HS-27A (cell line): ENCODE measurements around the gene HSH2D.
A peak's percentile ranks its signal among the peaks of the same experiment; 100 is the strongest.
"Not testable (repeated sequence)": the region's sequence is repeated elsewhere in the genome, so short reads cannot be mapped to it uniquely, and the experiment has no call there.

Experiments
- DNase-seq: peaks from one replicate; pipeline ENCODE4 v3.0.0-alpha.2; 2012; ENCODE audit warnings: low read depth, missing footprints

Gene HSH2D, protein sequence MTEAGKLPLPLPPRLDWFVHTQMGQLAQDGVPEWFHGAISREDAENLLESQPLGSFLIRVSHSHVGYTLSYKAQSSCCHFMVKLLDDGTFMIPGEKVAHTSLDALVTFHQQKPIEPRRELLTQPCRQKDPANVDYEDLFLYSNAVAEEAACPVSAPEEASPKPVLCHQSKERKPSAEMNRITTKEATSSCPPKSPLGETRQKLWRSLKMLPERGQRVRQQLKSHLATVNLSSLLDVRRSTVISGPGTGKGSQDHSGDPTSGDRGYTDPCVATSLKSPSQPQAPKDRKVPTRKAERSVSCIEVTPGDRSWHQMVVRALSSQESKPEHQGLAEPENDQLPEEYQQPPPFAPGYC

GRCh38 chr19:16143399-16144215, at the start of gene HSH2D:
HSH2D (plus strand) TSS chr19:16143685; CDS start chr19:16148751, 5,066 bp downstream.
- DNase-seq: no peak

DNA sequence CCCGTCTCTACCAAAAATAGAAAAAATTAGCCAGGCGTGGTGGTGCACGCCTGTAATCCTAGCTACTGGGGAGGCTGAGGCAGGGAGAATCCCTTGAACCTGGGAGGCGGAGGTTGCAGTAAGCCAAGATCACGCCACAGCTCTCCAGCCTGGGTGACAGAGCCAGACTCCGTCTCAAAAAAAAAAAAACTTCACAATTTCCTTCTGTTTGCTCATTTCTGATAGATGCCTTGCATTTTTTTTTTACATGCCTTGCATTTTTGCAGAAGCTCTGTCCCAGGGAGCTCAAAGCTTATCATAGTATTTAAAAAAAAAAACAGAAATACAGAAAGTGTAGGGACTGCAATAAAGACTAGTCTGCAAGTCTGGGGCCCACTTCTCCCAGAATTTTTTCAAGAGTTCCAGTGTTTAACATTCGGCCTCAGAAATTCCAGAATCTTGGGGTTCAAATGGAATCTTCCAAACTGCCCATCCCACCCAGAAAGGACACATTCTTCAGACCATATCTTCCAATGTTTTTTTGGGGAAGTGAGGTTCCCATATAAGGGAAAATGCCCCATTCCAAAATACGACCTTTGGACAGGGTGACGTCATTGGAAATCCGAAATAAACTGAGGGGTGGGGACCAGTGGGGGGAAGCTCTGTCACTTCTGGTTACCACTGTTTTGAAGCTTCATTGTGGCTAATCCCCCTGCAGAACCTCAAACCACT, 49.0 kb upstream of the HSH2D start:
- no peak for DNase-seq

DNA sequence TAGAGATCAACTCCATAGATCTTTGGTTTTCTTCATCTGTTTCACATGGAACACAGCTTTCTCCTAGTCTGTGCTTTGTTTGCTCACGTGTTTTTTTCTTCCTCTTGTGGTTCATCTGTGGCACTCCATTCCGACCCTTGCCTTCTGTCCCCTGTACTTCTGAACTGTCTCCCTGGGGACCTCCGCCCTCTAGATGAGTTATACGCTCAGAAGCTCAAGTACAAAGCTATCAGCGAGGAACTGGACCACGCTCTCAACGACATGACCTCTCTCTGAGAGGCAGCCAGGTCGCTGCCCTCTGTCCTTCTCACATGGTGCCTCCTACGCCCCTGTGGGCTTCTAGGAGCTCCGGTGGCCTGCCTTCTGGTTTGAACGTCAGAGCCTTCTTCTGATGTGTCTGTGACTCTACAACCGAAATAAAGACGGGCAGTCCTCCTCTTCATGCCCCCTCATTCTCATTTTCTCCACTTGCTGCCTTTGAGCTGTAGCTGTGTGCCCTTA, 48.4 kb upstream of the HSH2D start:
- DNase-seq: no peak

DNA sequence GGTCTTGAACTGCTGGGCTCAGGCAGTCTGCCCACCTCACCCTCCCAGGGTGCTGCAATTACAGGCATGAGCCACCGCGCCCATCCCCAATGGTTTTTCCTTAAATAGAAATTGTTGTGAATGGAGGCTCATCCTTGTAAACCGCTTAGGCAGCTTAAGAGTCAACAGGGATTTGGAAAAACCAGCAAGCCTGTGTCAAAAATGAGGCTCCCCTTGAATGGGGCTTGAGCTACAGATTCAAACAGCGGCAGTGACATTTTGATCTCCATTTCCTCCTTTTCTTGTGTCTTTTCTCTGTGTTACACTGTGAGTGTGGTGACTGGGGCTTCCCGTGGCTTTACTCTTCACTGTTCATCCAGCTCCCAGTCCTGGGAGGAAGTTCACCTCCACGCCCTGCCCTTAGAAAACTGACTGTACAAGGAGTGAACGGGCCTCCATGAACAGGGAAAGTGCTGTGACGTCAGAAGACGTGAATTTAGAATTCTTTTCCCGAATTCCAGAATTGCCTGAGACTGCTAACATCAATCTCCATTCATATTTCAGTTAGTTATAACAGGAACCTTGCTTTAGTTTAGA, 47.1 kb upstream of the HSH2D start:
- no peak for DNase-seq

DNA sequence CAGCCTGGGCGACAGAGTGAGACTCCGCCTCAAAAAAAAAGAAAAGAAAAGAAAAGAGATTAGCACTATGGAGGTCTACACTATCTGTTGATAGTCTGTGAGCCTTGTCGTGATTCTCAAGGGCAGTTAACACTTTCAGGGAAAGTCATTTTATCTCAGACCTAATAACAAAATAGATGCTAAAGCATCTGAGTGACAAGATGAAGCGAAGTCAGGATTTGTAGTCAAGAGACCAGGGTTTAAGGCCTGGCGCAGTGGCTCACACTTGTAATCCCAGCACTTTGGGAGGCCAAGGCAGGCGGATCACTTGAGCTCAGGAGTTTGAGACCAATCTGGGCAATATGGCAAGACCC, 45.1 kb upstream of the HSH2D start:
- DNase-seq: no peak

DNA sequence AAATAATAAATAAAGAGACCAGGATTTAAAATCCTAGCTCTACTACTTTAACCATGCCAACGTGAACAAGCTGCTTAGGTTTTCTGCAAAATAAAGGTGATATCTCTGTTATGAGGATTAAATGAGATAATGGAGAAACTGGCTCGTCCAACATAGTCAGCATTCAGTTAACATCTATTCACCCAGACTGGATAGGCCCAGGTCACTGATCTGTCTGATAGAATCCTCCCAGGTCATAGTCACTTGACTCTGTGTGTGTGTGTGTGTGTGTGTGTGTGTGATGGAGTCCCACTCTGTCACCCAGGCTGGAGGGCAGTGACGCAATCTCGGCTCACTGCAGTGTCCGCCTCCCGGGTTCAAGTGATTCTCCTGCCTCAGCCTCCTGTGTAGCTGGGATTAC, 44.7 kb upstream of the HSH2D start:
- DNase-seq: no peak

GRCh38 chr19:16099314-16099965, 44.0 kb upstream of the HSH2D start:
- not testable (repeated sequence) for DNase-seq

GRCh38 chr19:16100524-16100923, 43.0 kb upstream of the HSH2D start:
- DNase-seq: no peak

- DNase-seq: no peak
Measured at GRCh38 chr19:16104722-16105121, 38.8 kb upstream of the HSH2D start.

GRCh38 chr19:16106121-16106520, 37.4 kb upstream of the HSH2D start:
- DNase-seq: no peak

DNA sequence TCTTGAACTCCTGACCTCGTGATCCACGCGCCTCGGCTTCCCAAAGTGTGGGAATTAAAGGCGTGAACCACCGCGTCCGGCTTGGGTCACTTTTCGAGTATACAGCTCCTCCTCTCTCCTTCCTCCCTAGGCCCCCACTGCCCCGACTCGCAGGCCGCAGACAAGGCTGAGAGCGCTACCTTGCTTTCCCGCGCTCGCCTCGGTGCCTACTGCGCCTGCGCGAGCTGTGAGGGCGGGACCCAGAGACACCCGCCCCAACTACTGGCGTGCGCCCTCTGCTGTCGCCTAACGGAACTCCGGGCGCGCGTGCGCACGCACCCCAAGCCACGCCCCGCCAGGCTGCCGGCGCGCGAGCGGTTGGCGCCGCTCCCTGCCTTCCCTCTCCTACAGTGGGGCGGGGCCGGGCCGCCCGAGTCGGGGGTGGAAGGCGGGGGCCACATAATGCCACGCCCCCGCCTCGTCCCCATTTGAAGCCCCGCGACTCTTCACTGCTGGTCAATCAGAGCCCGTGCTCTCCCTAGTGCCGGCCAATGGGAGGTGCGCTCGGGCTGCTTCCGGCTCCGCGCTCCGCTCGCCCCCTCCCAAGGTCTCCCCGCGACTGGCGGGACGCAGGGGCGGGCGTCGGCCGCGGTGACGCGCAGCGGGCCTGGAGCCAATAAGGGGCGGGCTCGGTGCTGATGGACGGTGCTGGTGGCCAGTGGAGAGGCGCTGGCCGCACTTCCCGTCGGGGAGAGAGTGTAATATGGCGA, 32.2 kb upstream of the HSH2D start, which contains the start of gene RAB8A:
RAB8A (plus strand) TSS at position 730 of the 749 bp plus-strand sequence; CDS start at position 743, 13 bp downstream.
- DNase-seq: peak; percentile 92

DNA sequence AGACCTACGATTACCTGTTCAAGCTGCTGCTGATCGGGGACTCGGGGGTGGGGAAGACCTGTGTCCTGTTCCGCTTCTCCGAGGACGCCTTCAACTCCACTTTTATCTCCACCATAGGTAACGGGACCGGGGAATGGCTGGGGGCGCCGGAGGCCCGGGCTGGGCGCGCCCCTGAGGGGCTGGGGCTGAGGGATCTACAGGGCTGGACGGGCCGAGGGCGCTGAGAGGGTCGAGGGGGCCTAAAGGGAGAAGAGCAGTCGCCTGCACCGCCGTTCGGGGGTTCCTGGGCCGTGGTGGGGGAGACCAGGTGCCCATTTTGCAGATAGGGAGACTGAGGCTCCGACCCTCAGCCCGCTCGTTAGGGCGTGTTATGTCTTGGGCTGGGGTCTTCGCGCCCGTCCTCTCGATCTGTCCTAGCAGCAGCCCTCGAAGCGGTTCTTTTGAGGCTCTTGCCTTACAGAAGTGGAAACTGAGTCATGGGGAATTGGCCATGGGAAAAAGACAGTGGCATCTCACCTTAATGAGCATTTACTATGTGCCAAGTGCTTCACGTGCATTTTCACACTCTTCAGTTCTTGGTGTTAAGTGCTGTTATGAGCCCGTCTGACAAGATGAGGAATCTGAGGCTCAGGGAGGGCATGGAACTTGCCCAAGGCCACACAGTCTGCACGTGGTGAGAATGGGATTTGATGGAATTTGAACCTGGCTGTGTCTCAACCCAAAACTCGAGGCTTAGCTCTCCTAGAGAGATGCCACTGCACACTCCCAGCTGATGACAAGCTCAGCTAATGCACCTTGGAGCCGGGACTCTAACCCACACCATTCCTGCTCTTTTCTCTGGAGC, 31.4 kb upstream of the HSH2D start:
- DNase-seq: no peak

GRCh38 chr19:16112778-16113177, 30.7 kb upstream of the HSH2D start:
- no peak for DNase-seq

DNA sequence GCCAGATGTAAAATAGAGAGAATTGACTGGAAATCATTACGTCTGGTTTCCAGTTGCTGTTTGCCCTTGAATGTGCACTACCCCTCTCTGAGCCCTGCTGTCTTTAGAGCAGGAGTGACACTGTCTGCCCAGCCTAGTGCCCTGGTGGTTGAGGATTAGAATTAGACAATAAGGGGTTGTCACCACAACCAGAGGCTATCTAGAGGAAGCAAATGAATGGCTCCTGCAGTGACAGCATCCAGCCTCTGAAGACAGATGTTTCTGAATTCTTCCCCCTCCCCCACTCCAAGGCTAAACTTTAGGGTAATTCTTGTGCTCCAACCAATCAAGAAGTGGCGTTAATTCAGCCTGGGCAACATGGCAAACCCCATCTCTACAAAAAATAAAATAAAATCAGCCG, 29.8 kb upstream of the HSH2D start:
- DNase-seq: no peak

DNA sequence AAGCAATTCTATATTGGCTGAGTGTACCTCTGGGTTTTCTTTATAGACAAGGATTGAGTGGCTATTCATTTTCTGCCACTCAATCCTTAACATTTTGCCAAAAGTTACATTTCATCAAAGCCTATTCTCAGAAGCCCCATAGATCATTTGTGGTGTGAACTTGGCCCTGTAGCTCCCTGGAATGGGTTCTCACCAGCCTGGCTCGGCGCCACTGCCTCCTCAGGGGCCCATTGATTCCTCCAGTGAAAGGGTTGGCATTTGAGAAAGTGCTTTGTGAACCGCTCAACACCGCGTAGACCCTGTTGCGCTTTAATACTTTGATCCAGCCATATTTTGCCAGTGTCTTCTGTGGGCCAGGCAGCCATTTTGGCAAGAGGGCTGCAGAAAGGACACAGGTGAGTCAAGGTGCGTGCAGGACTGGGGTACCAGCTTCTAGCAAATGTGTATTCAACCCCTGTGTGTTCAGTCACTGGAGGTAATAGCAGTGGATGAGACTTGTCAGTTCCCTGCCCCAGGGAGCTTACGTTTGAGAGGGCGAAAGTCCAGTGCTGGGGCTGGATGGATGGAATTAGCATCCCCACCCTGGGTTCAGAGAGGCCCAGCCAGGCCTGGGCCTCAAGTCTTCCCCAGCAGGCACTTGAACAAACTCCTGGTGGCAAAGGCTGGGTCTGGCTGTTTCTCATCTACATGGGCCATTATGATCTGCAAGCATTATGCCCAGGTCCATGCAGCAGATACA, 28.0 kb upstream of the HSH2D start:
- no peak for DNase-seq

DNA sequence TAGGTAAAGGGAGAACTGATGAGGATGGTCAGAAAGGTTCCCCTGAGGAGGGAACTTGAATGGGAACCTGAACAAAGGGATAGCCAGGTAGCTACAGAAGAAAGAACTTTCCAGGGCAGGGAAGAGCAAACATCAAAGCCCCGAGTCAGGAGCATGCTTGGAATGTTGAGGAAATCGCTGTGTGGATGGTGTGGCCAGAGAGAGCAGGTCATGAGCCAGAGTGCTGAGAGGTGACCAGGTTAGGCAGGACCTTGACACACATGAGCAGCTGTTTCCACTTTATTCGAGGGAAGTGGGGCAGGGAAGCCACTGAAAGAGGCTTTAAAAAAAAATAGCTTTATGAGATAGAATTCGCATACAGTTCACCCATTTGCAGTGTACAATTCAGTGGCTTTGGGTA, 27.4 kb upstream of the HSH2D start:
- DNase-seq: no peak

DNA sequence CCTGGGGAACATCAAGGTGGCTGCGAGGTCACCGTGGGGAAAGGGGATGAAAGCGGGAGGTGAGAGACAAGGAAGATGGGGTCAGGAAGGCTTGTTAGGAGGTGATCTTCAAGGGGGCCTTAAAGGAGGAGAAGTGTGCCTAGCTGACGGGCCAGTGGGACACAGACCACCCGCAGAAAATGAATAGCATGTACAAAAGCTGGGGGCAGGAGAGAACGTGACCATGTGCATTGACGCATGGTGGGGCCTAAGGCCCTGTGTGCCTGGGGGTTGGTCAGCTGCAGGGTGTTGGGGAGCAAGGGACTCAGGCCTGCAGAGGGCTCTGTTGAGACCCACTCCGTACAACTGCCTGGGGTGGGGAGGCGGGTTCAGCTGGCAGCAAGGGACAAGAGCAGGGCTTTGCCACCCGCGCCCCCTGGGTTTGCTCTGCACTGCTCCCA, 25.9 kb upstream of the HSH2D start:
- no peak for DNase-seq

- DNase-seq: no peak
Measured at GRCh38 chr19:16118489-16119033, 24.9 kb upstream of the HSH2D start.
